Endodermal cell (in vitro differentiated cells): ENCODE results near the gene GSTP1. TPM values are rescaled to one million over a fixed set of nuclear protein-coding genes. Genes with fewer than 3 reads are reported as not detected.

Experiments
- DNase-seq: peaks from one replicate; pipeline ENCODE4 v3.0.0-alpha.2; 2017
- H3K27ac ChIP-seq: 2 replicates; pipeline ENCODE4 v1.5.1; 2013; ENCODE audit warnings: mild to moderate bottlenecking, low read depth, low read length, moderate library complexity
- H3K27me3 ChIP-seq: 2 replicates; pipeline ENCODE4 v1.6.1; 2013; ENCODE audit warnings: mild to moderate bottlenecking, low read length, moderate library complexity; ENCODE audit not compliant: insufficient read depth, control insufficient read depth, poor library complexity, severe bottlenecking
- H3K36me3 ChIP-seq: 2 replicates; pipeline ENCODE4 v1.7.0; 2013; ENCODE audit warnings: mild to moderate bottlenecking, low read length, moderate library complexity; ENCODE audit not compliant: control insufficient read depth, insufficient read depth
- H3K4me1 ChIP-seq: one replicate; pipeline ENCODE4 v1.7.0; 2013; ENCODE audit warnings: low read length; ENCODE audit not compliant: control insufficient read depth, insufficient read depth
- H3K4me3 ChIP-seq: 2 replicates; pipeline ENCODE4 v1.5.1; 2013; ENCODE audit warnings: mild to moderate bottlenecking, low read length, moderate library complexity
- H3K9ac ChIP-seq: 2 replicates; pipeline ENCODE4 v1.6.1; 2013; ENCODE audit warnings: mild to moderate bottlenecking, low read length, moderate library complexity; ENCODE audit not compliant: poor library complexity, severe bottlenecking; ENCODE audit errors: extremely low read depth
- H3K9me3 ChIP-seq: 2 replicates; pipeline ENCODE4 v1.6.1; 2013; ENCODE audit warnings: mild to moderate bottlenecking, low read length, moderate library complexity; ENCODE audit not compliant: control insufficient read depth
- H3K27ac Mint-ChIP-seq: 2 replicates; pipeline ENCODE4 v1.8.0; 2020; ENCODE audit warnings: mixed read lengths
- H3K27me3 Mint-ChIP-seq: 2 replicates; pipeline ENCODE4 v1.8.0; 2021; ENCODE audit warnings: mild to moderate bottlenecking, mixed read lengths; ENCODE audit not compliant: insufficient read depth
- H3K36me3 Mint-ChIP-seq: 2 replicates; pipeline ENCODE4 v1.8.0; 2020; ENCODE audit warnings: low read depth, mixed read lengths
- H3K4me1 Mint-ChIP-seq: 2 replicates; pipeline ENCODE4 v1.8.0; 2020; ENCODE audit warnings: mixed read lengths
- H3K4me3 Mint-ChIP-seq: 2 replicates; pipeline ENCODE4 v1.8.0; 2020; ENCODE audit warnings: mild to moderate bottlenecking, moderate library complexity, mixed read lengths
- H3K9me3 Mint-ChIP-seq: 2 replicates; pipeline ENCODE4 v1.8.0; 2020; ENCODE audit warnings: mild to moderate bottlenecking, mixed read lengths
- CTCF ChIP-seq: fragments of 200-600 bp; sonication (generic); conservative IDR thresholded peaks from 2 replicates; pipeline ENCODE4 v1.5.0; 2021; ENCODE audit warnings: antibody characterized with exemption, mild to moderate bottlenecking
- WGBS, 2 experiments: methylation state at CpG; one replicate each; pipeline versions ENCODE4 v1.1.5 to v1.1.7; 2013; ENCODE audit warnings: missing lambda C conversion rate in 2 of 2, mixed read lengths in 1 of 2; ENCODE audit not compliant: insufficient coverage in 1 of 2, insufficient read length in 1 of 2; 5-methylcytosine and 5-hydroxymethylcytosine counted together
- total RNA-seq, 2 donors: library from RNA; stranded (reverse); fragmentation: NEBNext Ultra II Directional in 1 of 2; extraction: Animal tissue kit (Norgen Biotek cat#: 25700) in 1 of 2; gene quantifications; 2 replicates in 1 of 2; 3 replicates in 1 of 2; pipeline ENCODE4 v1.2.1, GENCODE V29; 2021

GSTP1 gene
- total RNA-seq, 2 donors from 2014 or later: 1,359 to 1,473 TPM

- Mint-ChIP-seq H3K4me3 (peak overlapping the region; percentile 65), H3K36me3 (peaks cover 10% of the 10 kb centered on the region), H3K27ac (peak overlapping the region; percentile 94), H3K4me1 (peaks cover 7% of the 10 kb centered on the region), H3K9me3 (no peaks in the 10 kb centered on the region), H3K27me3 (no peaks in the 10 kb centered on the region)
- Histone ChIP-seq H3K9ac (no peak overlapping the region), H3K27me3 (no peaks in the 10 kb centered on the region), H3K9me3 (no peaks in the 10 kb centered on the region), H3K36me3 (no peaks in the 10 kb centered on the region), H3K4me3 (peak overlapping the region; percentile 78), H3K4me1 (peaks cover 8% of the 10 kb centered on the region), H3K27ac (no peak overlapping the region)
- TF ChIP-seq CTCF: no peak
- DNase-seq: peak; percentile 76
- WGBS, 2 experiments: 79 to 100% methylated on average over 1 to 7 of the region's 7 CpGs
These were observed 47.8 kb downstream of the GSTP1 start for GRCh38 chr11:67631411-67631810.

- DNase-seq: no peak
- peaks cover 7% of the 10 kb centered on the region for H3K4me1 Mint-ChIP-seq
- Histone ChIP-seq H3K27ac (no peak overlapping the region), H3K36me3 (no peaks in the 10 kb centered on the region), H3K4me3 (no peak overlapping the region), H3K4me1 (peaks cover 8% of the 10 kb centered on the region), H3K9me3 (no peaks in the 10 kb centered on the region), H3K27me3 (no peaks in the 10 kb centered on the region), H3K9ac (no peak overlapping the region)
- no peaks in the 10 kb centered on the region for H3K9me3 Mint-ChIP-seq
- WGBS, 2 experiments: 91 to 100% methylated on average over 2 of the region's 2 CpGs
- no peak overlapping the region for H3K27ac Mint-ChIP-seq
- no peaks in the 10 kb centered on the region for H3K27me3 Mint-ChIP-seq
- H3K4me3 Mint-ChIP-seq: no peak overlapping the region
- peaks cover 6% of the 10 kb centered on the region for H3K36me3 Mint-ChIP-seq
- no peak for TF ChIP-seq CTCF
These were observed 48.2 kb downstream of the GSTP1 start for GRCh38 chr11:67631853-67632174.

- H3K4me1 Mint-ChIP-seq: peaks cover 7% of the 10 kb centered on the region
- Histone ChIP-seq H3K9ac (no peak overlapping the region), H3K4me1 (peaks cover 8% of the 10 kb centered on the region), H3K36me3 (no peaks in the 10 kb centered on the region), H3K4me3 (no peak overlapping the region), H3K9me3 (no peaks in the 10 kb centered on the region), H3K27me3 (no peaks in the 10 kb centered on the region), H3K27ac (no peak overlapping the region)
- H3K27me3 Mint-ChIP-seq: no peaks in the 10 kb centered on the region
- no peak overlapping the region for H3K4me3 Mint-ChIP-seq
- DNase-seq: peak; percentile 70
- no peak for TF ChIP-seq CTCF
- 88 to 94% methylated on average over 6 to 12 of the region's 12 CpGs for WGBS, 2 experiments
- peaks cover under 1% of the 10 kb centered on the region for H3K36me3 Mint-ChIP-seq
- peak overlapping the region; percentile 76 for H3K27ac Mint-ChIP-seq
- no peaks in the 10 kb centered on the region for H3K9me3 Mint-ChIP-seq
These were observed 48.8 kb downstream of the GSTP1 start for GRCh38 chr11:67632175-67632981.
